SU-DHL-6 (cell line): ENCODE results near the gene DUS1L.

Source experiments
- H2AFZ ChIP-seq: fragments of 200-600 bp; sonication (generic); 2 replicates; pipeline ENCODE4 v1.6.1; 2014; ENCODE audit warnings: low read depth, mild to moderate bottlenecking, moderate library complexity, mixed read lengths, antibody characterized with exemption, low read length; ENCODE audit not compliant: severe bottlenecking
- H3F3A ChIP-seq: fragments of 200-600 bp; shearing (Covaris generic); 2 replicates; pipeline ENCODE4 v1.6.0; 2016; ENCODE audit warnings: antibody characterized with exemption, mild to moderate bottlenecking; ENCODE audit not compliant: insufficient read depth
- H3K27ac ChIP-seq: fragments of 200-600 bp; sonication (generic); 2 replicates; pipeline ENCODE4 v1.5.1; 2016; ENCODE audit warnings: low read depth, mild to moderate bottlenecking, low read length, moderate library complexity, mixed read lengths
- H3K27me3 ChIP-seq: fragments of 200-600 bp; sonication (generic), shearing (Covaris generic); 2 replicates; pipeline ENCODE4 v1.6.0; 2014; ENCODE audit warnings: mild to moderate bottlenecking, low read length
- H3K36me3 ChIP-seq: fragments of 200-600 bp; sonication (generic); 2 replicates; pipeline ENCODE4 v1.6.1; 2014; ENCODE audit warnings: mild to moderate bottlenecking, low read length, mixed read lengths
- H3K4me2 ChIP-seq: fragments of 300-600, 200-600 bp; shearing (Covaris generic), sonication (generic); 2 replicates; pipeline ENCODE4 v1.6.0; 2014; ENCODE audit warnings: low read length, low read depth, mild to moderate bottlenecking; ENCODE audit not compliant: poor library complexity, severe bottlenecking
- H3K4me3 ChIP-seq: fragments of 200-600 bp; sonication (generic); 2 replicates; pipeline ENCODE4 v1.5.1; 2014; ENCODE audit warnings: antibody characterized with exemption, low read length, mild to moderate bottlenecking, mixed read lengths; ENCODE audit not compliant: insufficient read depth, poor library complexity, severe bottlenecking
- H3K79me2 ChIP-seq: fragments of 200-600 bp; sonication (generic); 2 replicates; pipeline ENCODE4 v1.6.1; 2014; ENCODE audit warnings: mild to moderate bottlenecking, low read length, moderate library complexity; ENCODE audit not compliant: insufficient read depth
- H3K9ac ChIP-seq: fragments of 200-600 bp; sonication (generic); 2 replicates; pipeline ENCODE4 v1.7.0; 2014; ENCODE audit warnings: mild to moderate bottlenecking, low read length
- H3K9me2 ChIP-seq: fragments of 200-600 bp; sonication (generic); replicated peaks from 2 replicates; pipeline ENCODE4 v1.6.1; 2014; ENCODE audit warnings: low read length; ENCODE audit not compliant: insufficient read depth
- H3K9me3 ChIP-seq: fragments of 200-600 bp; sonication (generic); 2 replicates; pipeline ENCODE4 v1.6.1; 2014; ENCODE audit warnings: low read length, mixed read lengths; ENCODE audit not compliant: insufficient read depth
- H4K20me1 ChIP-seq: fragments of 200-600 bp; sonication (generic); 2 replicates; pipeline ENCODE4 v1.6.1; 2014; ENCODE audit warnings: low read depth, mild to moderate bottlenecking, antibody characterized with exemption, low read length, moderate library complexity, mixed read lengths
- CTCF ChIP-seq: fragments of 200-600 bp; sonication (generic); IDR thresholded peaks from one replicate; pipeline ENCODE4 v1.5.1; 2017; ENCODE audit warnings: antibody characterized with exemption, mild to moderate bottlenecking, low read length, moderate library complexity; ENCODE audit not compliant: insufficient read depth, poor library complexity, severe bottlenecking
- EZH2phosphoT487 ChIP-seq: fragments of 200-600 bp; sonication (generic), shearing (Covaris generic); conservative IDR thresholded peaks from 2 replicates; pipeline ENCODE4 v1.6.1; 2018; ENCODE audit warnings: mild to moderate bottlenecking, antibody characterized with exemption, low read length, moderate library complexity, mixed read lengths

The DUS1L gene

GRCh38 chr17:82021107-82021899, 44.3 kb downstream of the DUS1L start:
- H3K79me2 ChIP-seq: peaks cover 25% of the 10 kb centered on the region
- H3K36me3 ChIP-seq: no peaks in the 10 kb centered on the region
- no peaks in the 10 kb centered on the region for H3K9me3 ChIP-seq
- H3K27me3 ChIP-seq: no peaks in the 10 kb centered on the region
- no peaks in the 10 kb centered on the region for H3K9me2 ChIP-seq
- no peak for TF ChIP-seq EZH2phosphoT487
- peak; percentile 66 for TF ChIP-seq CTCF
- H3K4me3 ChIP-seq: peak overlapping the region; percentile 97
- peak overlapping the region; percentile 89 for H3K4me2 ChIP-seq
- no peak overlapping the region for H2AFZ ChIP-seq
- H4K20me1 ChIP-seq: no peaks in the 10 kb centered on the region
- H3F3A ChIP-seq: 0 out of 2 replicates have a peak, but pooled peaks cover 6% of the 10 kb centered on the region
- H3K27ac ChIP-seq: peak overlapping the region; percentile 73
- H3K9ac ChIP-seq: peak overlapping the region; percentile 99

GRCh38 chr17:82020572-82021106, 45.0 kb downstream of the DUS1L start:
- Histone ChIP-seq H3K36me3 (no peaks in the 10 kb centered on the region), H3K4me3 (peak overlapping the region; percentile 97), H3K9me2 (no peaks in the 10 kb centered on the region), H4K20me1 (no peaks in the 10 kb centered on the region), H3K27me3 (no peaks in the 10 kb centered on the region), H3F3A (0 out of 2 replicates have a peak, but pooled peaks cover 6% of the 10 kb centered on the region), H2AFZ (no peak overlapping the region), H3K9ac (peak overlapping the region; percentile 99), H3K4me2 (peak overlapping the region; percentile 89), H3K27ac (peak overlapping the region; percentile 73), H3K9me3 (no peaks in the 10 kb centered on the region), H3K79me2 (peaks cover 25% of the 10 kb centered on the region)
- no peak for TF ChIP-seq CTCF
- no peak for TF ChIP-seq EZH2phosphoT487

GRCh38 chr17:82019690-82020571, 45.7 kb downstream of the DUS1L start:
- no peak for TF ChIP-seq EZH2phosphoT487
- peak; percentile 94 for TF ChIP-seq CTCF
- Histone ChIP-seq H3K4me3 (no peak overlapping the region), H3K4me2 (peak overlapping the region; percentile 89), H3K9ac (0 out of 2 replicates have a peak overlapping the region, but pooled peaks have one; percentile 99), H3K9me2 (no peaks in the 10 kb centered on the region), H3K27me3 (no peaks in the 10 kb centered on the region), H3K27ac (no peak overlapping the region), H3K36me3 (no peaks in the 10 kb centered on the region), H2AFZ (no peak overlapping the region), H3F3A (0 out of 2 replicates have a peak, but pooled peaks cover 6% of the 10 kb centered on the region), H3K9me3 (no peaks in the 10 kb centered on the region), H4K20me1 (no peaks in the 10 kb centered on the region), H3K79me2 (peaks cover 25% of the 10 kb centered on the region)
